H1 (cell line): ENCODE measurements around the gene HTRA2. TPM values are rescaled to one million over a fixed set of nuclear protein-coding genes. Genes with fewer than 3 reads are reported as not detected.

ENCODE experiments used
- CHD7 ChIP-seq: fragments of 300-600 bp; sonication (generic); IDR thresholded peaks from 2 replicates; pipeline ENCODE4 v1.7.1; 2012; ENCODE audit warnings: low read length, moderate library complexity, mild to moderate bottlenecking, inconsistent platforms; ENCODE audit not compliant: insufficient replicate concordance
- JUN ChIP-seq: IDR thresholded peaks from 2 replicates; pipeline ENCODE4 v1.6.1; 2011; ENCODE audit warnings: low read depth, mild to moderate bottlenecking, improper control_type of control experiment, low read length
- polyA plus RNA-seq, 7 experiments: library from polyadenylated mRNA; depleted of rRNA in 3 of 7; stranded (reverse) in 5 of 7; unstranded in 2 of 7; fragments of >200 nt in 5 of 7; fragments of 200-250 nt in 2 of 7; gene quantifications; 1 replicate in 5 of 7; 2 replicates in 1 of 7; 4 replicates in 1 of 7; pipeline versions ENCODE4 v1.2.1 to v1.2.3, GENCODE V29; 2011 to 2013; ENCODE audit warnings: missing spikeins in 2 of 7, mixed read lengths in 2 of 7
- total RNA-seq: library from RNA; stranded (reverse); fragmentation: NEBNext Ultra II Directional; extraction: Animal tissue kit (Norgen Biotek cat#: 25700); gene quantifications from 2 replicates; pipeline ENCODE4 v1.2.1, GENCODE V29; 2021

Gene HTRA2
- total and polyA plus RNA-seq, 2 of the 8 experiments (the other 6 are each of a cell fraction or from before 2014, with no cell fraction given), result 21.6 to 37.6 TPM

- no peak for TF ChIP-seq CHD7
- no peak for TF ChIP-seq JUN
- TF ChIP-seq, all 59 proteins: peak for 0
Measured at GRCh38 chr2:74489906-74490305, 39.8 kb upstream of the HTRA2 start (continued).
